Kidney tubule cell (primary cell): Measurements from ENCODE around the gene SNAP47.

Experiments
- DNase-seq: peaks from one replicate; pipeline ENCODE4 v3.0.0-alpha.2; 2018; ENCODE audit warnings: low spot score

SNAP47 gene

DNA sequence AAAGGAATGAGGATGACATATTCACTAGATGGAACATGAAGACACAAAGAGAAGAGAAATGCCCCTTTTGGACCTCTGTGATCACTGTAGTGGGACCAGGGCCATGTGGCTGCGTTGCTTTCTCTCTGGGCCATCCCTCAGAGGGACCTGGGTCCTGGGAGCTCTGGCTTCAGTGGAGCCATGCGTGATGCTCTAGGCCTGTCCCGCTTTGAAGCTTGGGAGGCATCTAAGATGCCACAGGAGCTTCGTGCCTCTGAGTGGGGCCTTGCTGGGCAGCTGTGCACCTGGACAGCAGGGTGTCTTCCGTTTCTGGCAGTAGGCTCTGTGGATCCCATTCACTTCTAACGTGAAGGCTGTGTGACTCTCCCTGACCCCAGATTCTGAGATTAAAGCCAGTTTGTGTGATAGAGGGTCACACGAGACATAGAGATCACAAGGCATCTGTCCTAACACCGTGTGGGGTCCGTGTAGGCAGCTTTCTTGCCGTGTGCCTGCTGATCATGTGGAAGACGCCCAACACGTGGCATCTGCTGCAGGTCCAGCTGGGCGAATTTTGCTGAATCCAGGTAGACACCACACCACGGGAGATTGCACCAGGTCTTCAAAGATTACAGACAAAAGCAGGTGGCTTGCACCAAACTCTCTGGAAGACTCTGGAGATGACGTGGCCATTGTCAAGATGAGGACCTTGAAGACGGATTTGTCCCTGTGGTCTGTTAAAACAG lies 63.0 kb downstream of the SNAP47 start:
- DNase-seq = no peak

DNA sequence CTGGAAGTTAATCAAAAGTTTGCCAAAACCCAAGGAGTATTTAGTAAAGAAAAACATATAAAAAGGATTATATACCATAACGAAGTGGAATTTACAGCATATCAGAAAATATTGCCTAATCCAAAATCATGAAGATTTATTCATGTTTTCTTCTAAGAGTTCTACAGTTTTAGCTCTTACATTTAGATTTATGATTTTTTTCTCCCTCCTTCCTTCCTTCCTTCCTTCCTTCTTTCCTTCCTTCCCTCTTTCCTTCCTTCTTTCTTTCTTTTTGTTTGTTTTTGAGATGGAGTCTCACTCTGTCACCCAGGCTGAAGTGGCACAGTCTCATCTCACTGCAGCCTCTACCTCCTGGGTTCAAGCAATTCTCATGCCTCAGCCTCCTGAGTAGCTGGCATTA lies 64.5 kb downstream of the SNAP47 start:
- no peak for DNase-seq

DNA sequence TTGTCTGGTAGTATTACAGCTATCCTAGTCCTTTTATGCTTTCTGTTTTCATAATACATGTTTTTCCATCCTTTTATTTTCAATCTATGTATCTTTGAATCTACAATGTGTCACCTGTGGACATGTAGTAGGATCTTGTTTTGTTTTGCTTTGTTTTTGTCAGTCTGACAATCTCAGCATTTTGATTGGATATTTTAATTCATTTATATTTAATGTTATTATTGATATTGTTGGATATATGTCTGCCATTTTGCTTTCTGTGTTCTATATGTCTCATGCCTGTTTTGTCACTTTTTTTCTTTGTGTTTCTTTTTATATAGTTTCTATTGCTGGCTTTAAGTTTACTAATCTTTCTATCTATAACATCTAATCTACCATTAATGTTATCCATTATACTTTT lies 68.7 kb downstream of the SNAP47 start:
- no peak for DNase-seq

DNA sequence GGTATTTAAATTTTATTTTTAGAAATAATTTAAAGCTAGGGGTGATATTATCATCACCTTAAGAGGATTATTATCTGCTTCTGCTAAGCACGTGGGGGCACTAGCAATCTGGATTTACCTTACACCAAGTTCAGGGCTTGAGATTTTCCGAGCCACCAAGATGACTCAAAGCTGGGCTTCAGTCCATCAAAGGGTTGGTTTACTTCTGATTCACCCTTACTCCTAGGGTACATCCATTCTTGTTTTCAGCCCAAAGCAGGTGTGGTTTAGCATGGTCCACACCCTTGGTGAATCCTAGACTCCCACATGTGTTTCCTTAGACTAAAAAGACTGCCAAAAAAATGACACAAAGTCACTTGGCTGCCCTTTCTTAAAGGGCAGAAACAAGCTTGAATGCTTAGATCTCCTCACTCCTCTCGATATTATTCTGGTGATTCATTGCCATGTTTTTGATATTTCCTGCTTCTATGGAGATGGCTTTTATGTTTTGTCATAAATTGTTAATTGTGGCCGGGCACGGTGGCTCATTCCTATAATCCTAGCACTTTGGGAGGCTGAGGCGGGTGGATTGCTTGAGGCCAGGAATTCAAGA lies 70.5 kb downstream of the SNAP47 start:
- DNase-seq = peak; percentile 70

DNA sequence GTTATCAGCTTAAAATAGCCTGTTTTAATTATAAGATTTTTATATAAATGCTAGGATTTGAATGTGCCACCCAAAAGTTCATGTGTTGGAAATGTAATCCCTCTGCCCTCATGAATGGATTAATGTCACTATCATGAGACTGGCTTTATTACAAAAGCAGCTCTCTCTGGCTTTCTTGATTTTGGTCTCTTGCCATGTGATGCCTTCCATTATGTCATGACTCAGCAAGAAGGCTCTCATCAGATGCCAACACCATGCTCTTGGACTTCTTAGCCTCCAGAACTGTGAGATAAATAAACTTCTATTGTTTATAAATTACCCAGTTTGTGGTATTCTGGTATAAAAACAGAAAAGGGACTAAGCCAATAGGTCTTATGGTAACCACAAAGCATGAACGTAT lies 73.3 kb downstream of the SNAP47 start:
- no peak for DNase-seq

DNA sequence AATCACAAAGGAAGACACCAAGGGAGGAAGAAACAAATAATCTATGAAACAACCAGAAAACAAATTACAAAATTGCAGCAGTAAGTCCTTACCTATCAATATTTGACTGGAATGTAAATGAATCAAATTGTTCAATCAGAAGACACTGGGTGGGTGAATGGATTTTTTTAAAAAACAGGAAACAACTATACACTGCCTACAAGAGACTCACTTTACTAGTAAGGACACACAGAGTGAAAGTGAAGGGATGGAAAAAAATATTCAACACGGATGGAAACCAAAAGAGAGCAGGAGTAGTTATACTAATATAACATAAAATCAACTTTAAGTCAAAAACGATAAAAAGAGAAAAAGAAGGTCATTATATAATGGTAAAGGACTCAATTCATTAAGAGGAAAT lies 73.8 kb downstream of the SNAP47 start:
- DNase-seq = no peak

DNA sequence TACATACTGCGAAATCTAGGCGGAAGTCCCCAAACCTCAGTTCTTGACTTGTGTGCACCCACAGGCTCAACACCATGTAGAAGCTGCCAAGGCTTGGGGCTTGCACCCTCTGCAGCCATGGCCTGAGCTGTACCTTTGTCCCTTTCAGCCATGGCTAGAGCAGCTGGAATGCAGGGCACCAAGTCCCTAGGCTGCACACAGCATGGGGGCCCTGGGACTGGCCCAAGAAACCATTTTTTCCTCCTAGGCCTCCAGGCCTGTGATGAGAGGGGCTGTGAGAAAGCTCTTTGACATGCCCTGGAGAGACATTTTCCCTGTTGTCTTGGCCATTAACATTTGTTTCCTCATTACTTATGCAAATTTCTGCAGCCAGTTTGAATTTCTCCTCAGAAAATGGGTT lies 78.7 kb downstream of the SNAP47 start:
- no peak for DNase-seq

DNA sequence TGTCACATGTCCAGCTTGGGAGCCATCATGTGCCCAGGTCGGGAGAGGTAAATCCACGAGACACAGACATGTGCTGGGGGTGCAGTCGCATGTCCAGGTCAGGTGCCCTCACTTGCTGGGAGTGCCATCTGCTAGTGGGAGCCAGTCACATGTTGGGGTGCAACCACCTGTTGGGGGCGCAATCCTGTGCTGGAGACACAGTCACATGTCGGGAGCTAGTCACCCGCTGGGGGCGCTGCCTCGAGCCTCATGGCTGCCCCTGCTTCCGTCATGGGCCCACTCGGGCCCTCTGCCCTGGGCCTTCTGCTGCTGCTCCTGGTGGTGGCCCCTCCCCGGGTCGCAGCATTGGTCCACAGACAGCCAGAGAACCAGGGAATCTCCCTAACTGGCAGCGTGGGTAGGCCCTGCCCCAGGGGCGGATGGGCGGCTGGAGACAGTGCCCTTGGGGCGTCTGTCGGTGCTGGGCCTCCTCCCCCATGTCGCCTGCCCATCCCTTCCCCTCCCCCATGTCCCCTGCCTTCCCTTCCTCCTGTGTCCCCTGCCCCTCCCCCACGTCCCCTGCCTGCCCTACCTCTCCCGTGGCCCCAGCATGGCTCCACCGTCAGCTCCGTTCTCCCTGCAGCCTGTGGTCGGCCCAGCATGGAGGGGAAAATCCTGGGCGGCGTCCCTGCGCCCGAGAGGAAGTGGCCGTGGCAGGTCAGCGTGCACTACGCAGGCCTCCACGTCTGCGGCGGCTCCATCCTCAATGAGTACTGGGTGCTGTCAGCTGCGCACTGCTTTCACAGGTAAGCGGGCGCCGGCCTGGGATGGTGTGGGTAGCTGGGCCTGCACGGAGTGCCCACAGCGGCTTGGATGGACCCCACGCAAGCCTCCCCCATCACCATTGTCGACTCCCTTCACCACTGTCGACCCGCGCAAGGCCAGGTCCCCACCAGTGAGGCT lies 80.5 kb downstream of the SNAP47 start, which contains the start of gene PRSS38:
TSS of gene PRSS38 (plus strand) at position 208 of the 942 bp plus-strand sequence. CDS start at position 250, 42 bp downstream.
- no peak for DNase-seq

DNA sequence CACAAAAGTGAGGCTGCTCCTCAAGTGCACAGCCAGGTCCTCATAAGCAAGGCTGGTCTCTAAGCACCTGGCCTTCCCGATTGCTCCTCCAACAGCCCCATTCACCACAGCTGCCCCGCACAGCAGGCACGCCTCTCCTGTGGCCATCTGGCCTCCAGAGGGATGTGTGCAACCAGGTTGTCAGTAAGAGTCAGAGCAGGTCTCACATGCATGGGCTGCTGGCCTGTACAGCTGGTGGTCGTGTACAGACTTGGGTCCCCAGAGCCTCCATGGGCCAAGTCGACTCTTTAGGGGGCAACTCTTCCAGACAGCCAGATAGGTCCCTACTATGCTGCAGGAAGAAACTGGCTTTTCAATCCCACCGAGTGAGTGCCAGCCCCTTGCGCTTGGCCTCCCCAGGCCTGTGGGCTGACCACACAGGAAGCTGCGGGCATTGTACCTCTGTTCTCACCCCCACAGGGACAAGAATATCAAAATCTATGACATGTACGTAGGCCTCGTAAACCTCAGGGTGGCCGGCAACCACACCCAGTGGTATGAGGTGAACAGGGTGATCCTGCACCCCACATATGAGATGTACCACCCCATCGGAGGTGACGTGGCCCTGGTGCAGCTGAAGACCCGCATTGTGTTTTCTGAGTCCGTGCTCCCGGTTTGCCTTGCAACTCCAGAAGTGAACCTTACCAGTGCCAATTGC lies 81.7 kb downstream of the SNAP47 start:
- no peak for DNase-seq

DNA sequence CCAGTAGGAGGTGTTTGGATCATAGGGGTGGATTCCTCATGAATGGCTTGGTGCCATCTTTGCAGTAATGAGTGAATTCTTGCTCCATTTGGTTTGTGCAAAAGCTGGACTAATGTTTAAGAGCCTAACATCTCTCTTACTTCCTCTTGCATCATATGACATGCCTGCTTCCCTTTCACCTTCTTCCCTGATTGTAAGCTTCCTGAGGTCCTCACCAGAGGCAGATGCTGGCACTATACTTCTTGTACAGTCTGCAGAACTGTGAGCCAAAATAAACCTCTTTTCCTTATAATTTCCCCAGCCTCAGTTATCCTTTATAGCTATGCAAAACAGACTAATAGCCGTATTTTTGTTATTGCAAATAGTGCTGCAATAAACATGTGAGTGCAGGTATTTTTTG lies 88.3 kb downstream of the SNAP47 start:
- no peak for DNase-seq

DNA sequence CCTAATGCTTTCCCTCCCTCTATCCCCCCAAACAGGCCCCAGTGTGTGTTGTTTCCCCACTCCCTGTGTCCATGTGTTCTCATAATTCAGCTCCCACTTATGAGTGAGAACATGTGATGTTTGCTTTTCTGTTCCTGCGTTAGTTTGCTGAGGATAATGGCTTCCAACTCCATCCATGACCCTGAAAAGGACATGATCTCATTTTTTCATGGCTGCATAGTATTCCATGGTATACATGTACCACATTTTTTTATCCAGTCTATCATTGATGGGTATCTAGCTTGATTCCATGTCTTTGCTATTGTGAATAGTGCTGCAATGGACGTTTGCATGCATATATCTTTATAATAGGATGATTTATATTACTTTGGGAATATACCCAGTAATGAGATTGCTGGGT lies 89.0 kb downstream of the SNAP47 start:
- no peak for DNase-seq

DNA sequence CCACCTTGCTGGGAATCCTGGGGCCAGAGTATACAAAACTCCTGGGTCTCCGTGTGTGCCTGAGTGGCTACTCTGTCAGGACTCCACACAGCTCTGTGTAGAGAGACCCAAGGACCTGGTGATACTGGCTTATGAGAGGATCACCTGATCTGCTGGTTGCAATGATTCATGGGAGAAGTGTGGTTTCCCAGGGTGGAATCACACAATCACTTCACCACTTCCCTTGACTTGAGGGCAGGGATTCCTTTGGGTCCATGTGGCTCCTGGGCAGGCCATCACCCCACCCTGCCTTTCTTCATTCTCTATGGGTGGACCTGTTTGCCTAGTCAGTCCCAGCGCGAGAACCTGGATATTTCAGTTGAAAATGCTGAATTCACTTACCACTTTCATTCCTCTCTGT lies 93.6 kb downstream of the SNAP47 start:
- no peak for DNase-seq
